Thyroid gland (tissue), 4 donors: ENCODE data around the gene LYG2. TPM values are rescaled to one million over a fixed set of nuclear protein-coding genes. Genes with fewer than 3 reads are reported as not detected.
"Not testable (repeated sequence)": the region's sequence is repeated elsewhere in the genome, so short reads cannot be mapped to it uniquely, and the experiment has no call there.

ENCODE experiments used
- DNase-seq, 2 donors: peaks; one replicate each; pipeline ENCODE4 v3.0.0-alpha.2; 2019
- H3K27ac ChIP-seq, 3 donors: fragments of 200-600 bp; sonication (generic); 1 replicate in 2 of 3; 2 replicates in 1 of 3; pipeline ENCODE4 v1.5.1; 2016 to 2019; ENCODE audit warnings: mild to moderate bottlenecking in 1 of 3, moderate library complexity in 1 of 3
- H3K27me3 ChIP-seq: fragments of 200-600 bp; sonication (generic); one replicate; pipeline ENCODE4 v1.5.1; 2019
- H3K36me3 ChIP-seq, 2 donors: fragments of 200-600 bp; sonication (generic); one replicate each; pipeline ENCODE4 v1.5.1; 2016 to 2019
- H3K4me1 ChIP-seq, 2 donors: fragments of 200-600 bp; sonication (generic); one replicate each; pipeline ENCODE4 v1.5.1; 2017 to 2019
- H3K4me3 ChIP-seq, 3 donors: fragments of 200-600 bp; sonication (generic); replicated peaks in 1 of 3; 1 replicate in 2 of 3; 2 replicates in 1 of 3; pipeline ENCODE4 v1.5.1; 2016; ENCODE audit warnings: mild to moderate bottlenecking in 1 of 3
- H3K9me3 ChIP-seq: fragments of 200-600 bp; sonication (generic); one replicate; pipeline ENCODE4 v1.5.1; 2017
- CTCF ChIP-seq, 6 experiments: fragments of 200-600 bp in 3 of 6; fragments of 450-650 bp in 3 of 6; sonication (generic) in 3 of 6; IDR thresholded peaks; one replicate each; pipeline ENCODE4 v1.5.1; 2016 to 2019; ENCODE audit warnings: antibody characterized with exemption in 6 of 6, mild to moderate bottlenecking in 2 of 6, inconsistent platforms in 1 of 6, moderate library complexity in 1 of 6
- POLR2A ChIP-seq, 2 donors: fragments of 450-650 bp; IDR thresholded peaks; one replicate each; pipeline ENCODE4 v1.6.1; 2017; ENCODE audit warnings: antibody characterized with exemption in 2 of 2, mild to moderate bottlenecking in 2 of 2, moderate library complexity in 1 of 2
- WGBS, 2 donors: methylation state at CpG; one replicate each; pipeline ENCODE4 v1.1.5; 2017; 5-methylcytosine and 5-hydroxymethylcytosine counted together
- intact Hi-C: fragments of 100-400 bp; cut with DNase I; formaldehyde crosslinking; loops from one replicate; pipeline ENCODE4 v1.15.1; 2023
- total RNA-seq, 4 donors: library from RNA; depleted of rRNA; stranded (reverse); fragments of >200 nt; gene quantifications; one replicate each; pipeline ENCODE4 v1.2.3, GENCODE V29; 2016

Gene LYG2
- total RNA-seq, 4 donors from 2014 or later = not detected

- no peaks in the 10 kb centered on the region for H3K27me3 ChIP-seq
- no peak overlapping the region for H3K27ac ChIP-seq
- H3K9me3 ChIP-seq = no peaks in the 10 kb centered on the region
- H3K4me3 ChIP-seq = no peak overlapping the region
- no peak for DNase-seq
- no peaks in the 10 kb centered on the region for H3K36me3 ChIP-seq
- intact Hi-C loops = no loop called here
- 88 to 94% methylated on average over 6 of the region's 6 CpGs for WGBS, 2 donors
- no peak for TF ChIP-seq CTCF (IDR thresholded peaks at IDR 0.05)
- TF ChIP-seq POLR2A (IDR thresholded peaks at IDR 0.05) = no peak
- H3K4me1 ChIP-seq = no peaks in the 10 kb centered on the region
These were observed 15.0 kb downstream of the LYG2 start for GRCh38 chr2:99240431-99240830.

DNA sequence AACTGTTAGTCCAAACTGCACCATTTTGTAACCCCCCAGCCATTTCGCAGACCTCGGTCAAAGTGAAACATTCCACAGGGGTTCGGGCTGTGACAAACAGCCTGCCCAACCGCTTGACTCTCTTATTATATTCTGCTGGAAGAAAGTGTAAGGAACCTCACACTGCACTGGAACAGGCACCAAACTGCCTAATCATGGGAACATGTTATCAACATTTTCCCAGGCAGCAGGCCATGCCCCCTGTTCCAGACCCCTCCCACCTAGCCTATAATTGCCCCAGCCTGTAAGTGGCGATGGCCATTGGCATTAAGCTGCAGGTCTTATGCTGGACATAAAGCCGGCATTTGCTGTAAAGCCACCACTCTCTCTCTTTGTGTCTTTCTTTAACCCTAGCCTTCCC is 16.9 kb downstream of the LYG2 start:
- H3K9me3 ChIP-seq = no peaks in the 10 kb centered on the region
- TF ChIP-seq CTCF (IDR thresholded peaks at IDR 0.05) (no peak), POLR2A (IDR thresholded peaks at IDR 0.05) (no peak)
- WGBS, 2 donors = 86 to 89% methylated on average over 6 of the region's 6 CpGs
- no peak for DNase-seq
- no peak overlapping the region for H3K4me3 ChIP-seq
- H3K27me3 ChIP-seq = no peaks in the 10 kb centered on the region
- H3K4me1 ChIP-seq = no peaks in the 10 kb centered on the region
- intact Hi-C loops = no loop called here
- H3K27ac ChIP-seq = no peak overlapping the region
- no peaks in the 10 kb centered on the region for H3K36me3 ChIP-seq

DNA sequence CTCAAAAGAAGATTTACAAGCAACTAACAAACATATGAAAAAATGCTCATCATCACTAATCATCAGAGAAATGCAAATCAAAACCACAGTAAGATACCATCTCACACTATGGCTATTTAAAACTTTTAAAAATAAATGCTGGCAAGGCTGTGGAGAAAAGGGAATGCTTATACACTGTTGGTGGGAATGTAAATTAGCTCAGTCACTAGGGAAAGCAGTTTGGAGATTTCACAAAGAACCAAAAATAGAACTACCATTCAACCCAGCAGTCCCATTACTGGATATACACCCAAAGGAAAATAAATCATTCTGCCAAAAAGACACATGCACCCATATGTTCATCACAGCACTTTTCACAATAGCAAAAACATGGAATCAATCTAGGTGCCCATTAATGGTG is 22.3 kb downstream of the LYG2 start:
- H3K4me3 ChIP-seq, H3K27me3 ChIP-seq, H3K9me3 ChIP-seq, H3K27ac ChIP-seq, H3K36me3 ChIP-seq, DNase-seq, H3K4me1 ChIP-seq, intact Hi-C loops: not testable (repeated sequence)

DNA sequence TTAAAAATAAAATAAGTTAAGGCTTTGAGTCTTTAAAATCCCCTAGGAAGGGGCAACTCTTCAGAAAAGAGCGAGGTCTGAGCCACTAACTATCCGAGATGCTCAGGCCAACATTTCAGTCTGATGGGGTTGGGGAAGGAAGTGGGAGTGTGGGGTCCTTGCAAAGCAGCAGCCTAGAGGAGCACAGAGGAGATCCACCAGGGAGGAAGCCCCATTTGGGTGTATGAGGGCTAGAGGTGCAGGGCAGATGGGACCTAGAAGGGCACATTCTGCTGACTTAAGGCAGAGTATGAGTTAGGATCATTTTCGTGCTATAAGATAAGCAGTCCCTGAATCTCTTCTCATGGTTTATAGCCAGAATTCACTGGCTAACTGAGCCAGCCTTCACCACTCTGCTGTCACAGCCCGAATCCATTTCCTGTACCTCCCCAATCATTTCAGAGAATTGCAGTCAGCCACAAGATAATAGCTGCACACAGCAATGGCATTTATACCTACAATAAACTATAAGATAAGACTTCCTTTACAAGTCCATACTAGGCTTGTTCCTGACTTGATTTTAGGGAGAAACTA is 37.5 kb downstream of the LYG2 start:
- Histone ChIP-seq H3K36me3 (no peaks in the 10 kb centered on the region), H3K9me3 (no peaks in the 10 kb centered on the region), H3K4me3 (no peak overlapping the region), H3K27me3 (no peaks in the 10 kb centered on the region), H3K27ac (no peak overlapping the region), H3K4me1 (no peaks in the 10 kb centered on the region)
- intact Hi-C loops = no loop called here
- no peak for DNase-seq
- no peak for TF ChIP-seq POLR2A (IDR thresholded peaks at IDR 0.05)
- no peak for TF ChIP-seq CTCF (IDR thresholded peaks at IDR 0.05)
- 79 to 89% methylated on average over 4 of the region's 4 CpGs for WGBS, 2 donors

DNA sequence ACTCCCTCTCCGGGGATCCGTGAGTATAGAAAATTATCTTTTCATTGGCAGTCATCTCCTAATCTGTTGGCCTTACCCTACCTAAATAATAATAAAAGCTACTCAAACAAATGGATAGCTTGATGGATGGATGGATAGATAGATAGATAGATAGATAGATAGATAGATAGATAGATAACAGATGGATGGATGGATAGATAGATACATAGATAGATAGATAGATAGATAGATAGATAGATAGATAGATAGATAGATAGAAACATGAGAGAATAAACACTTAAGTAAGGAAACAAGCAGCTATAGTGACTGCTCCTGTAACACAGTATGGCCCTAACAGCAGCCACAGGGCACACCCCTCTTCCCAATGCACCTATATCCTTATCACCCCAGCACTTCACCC is 39.4 kb downstream of the LYG2 start:
- 93 to 99% methylated on average over 2 of the region's 2 CpGs for WGBS, 2 donors
- TF ChIP-seq CTCF (IDR thresholded peaks at IDR 0.05) = no peak
- Histone ChIP-seq H3K36me3 (no peaks in the 10 kb centered on the region), H3K4me1 (no peaks in the 10 kb centered on the region), H3K27me3 (no peaks in the 10 kb centered on the region), H3K27ac (no peak overlapping the region), H3K4me3 (no peak overlapping the region), H3K9me3 (no peaks in the 10 kb centered on the region)
- DNase-seq = no peak
- intact Hi-C loops = no loop called here

GRCh38 chr2:99205491-99205890 is 50.0 kb downstream of the LYG2 start:
- WGBS, 2 donors = 81 to 88% methylated on average over 5 of the region's 5 CpGs
- DNase-seq = no peak

More at GRCh38 chr2:99205491-99205890, 50.0 kb downstream of the LYG2 start:
- intact Hi-C loops = no loop called here
- Histone ChIP-seq H3K4me1 (no peaks in the 10 kb centered on the region), H3K9me3 (no peaks in the 10 kb centered on the region), H3K27ac (no peak overlapping the region), H3K4me3 (no peak overlapping the region), H3K36me3 (no peaks in the 10 kb centered on the region), H3K27me3 (no peaks in the 10 kb centered on the region)
- TF ChIP-seq POLR2A (IDR thresholded peaks at IDR 0.05) (no peak), CTCF (IDR thresholded peaks at IDR 0.05) (no peak)
